K562 (cell line): ENCODE measurements around the gene ZNRF1. TPM values are rescaled to one million over a fixed set of nuclear protein-coding genes. Genes with fewer than 3 reads are reported as not detected.

ENCODE experiments used
- ARID4B ChIP-seq: sonication (generic); formaldehyde crosslinking; IDR thresholded peaks from 2 replicates; pipeline ENCODE4 v1.8.0; 2022; ENCODE audit warnings: mild to moderate bottlenecking, missing genetic modification reagents
- CREBBP ChIP-seq: IDR thresholded peaks from one replicate; pipeline ENCODE4 v1.6.1; 2012; ENCODE audit warnings: low read depth, mild to moderate bottlenecking, control low read depth, inconsistent platforms, low read length
- HCFC1 ChIP-seq: IDR thresholded peaks from 2 replicates; pipeline ENCODE4 v1.6.1; 2012; ENCODE audit warnings: low read depth, low read length, improper control_type of control experiment
- HDAC1 ChIP-seq, 2 experiments: fragments of 450-650 bp; IDR thresholded peaks; 2 replicates each; pipeline ENCODE4 v1.6.1; 2016 to 2017; ENCODE audit warnings: inconsistent platforms in 1 of 2, mild to moderate bottlenecking in 1 of 2, moderate library complexity in 1 of 2
- KLF13 ChIP-seq: fragments of 450-650 bp; IDR thresholded peaks from 2 replicates; pipeline ENCODE4 v1.6.1; 2016; ENCODE audit warnings: missing genetic modification characterization, low read depth, mild to moderate bottlenecking, missing compliant biosample characterization, moderate library complexity, borderline replicate concordance
- MTA1 ChIP-seq: fragments of 450-650 bp; IDR thresholded peaks from 2 replicates; pipeline ENCODE4 v1.6.1; 2017; ENCODE audit warnings: borderline replicate concordance
- NR4A1 ChIP-seq, 2 experiments: fragments of 250-450 bp in 1 of 2; fragments of 450-650 bp in 1 of 2; sonication (Bioruptor Pico) in 1 of 2; IDR thresholded peaks; 2 replicates each; pipeline versions ENCODE4 v1.4.0 to v1.6.1; 2016 to 2020; ENCODE audit warnings: mild to moderate bottlenecking in 2 of 2, missing compliant biosample characterization in 1 of 2, missing genetic modification characterization in 1 of 2, moderate library complexity in 1 of 2
- PHB2 ChIP-seq: fragments of 450-650 bp; IDR thresholded peaks from 2 replicates; pipeline ENCODE4 v1.6.1; 2017; ENCODE audit warnings: low read depth
- ZC3H11A ChIP-seq: IDR thresholded peaks from 2 replicates; pipeline ENCODE4 v1.6.1; 2012; ENCODE audit warnings: low read depth, low read length, improper control_type of control experiment
- ZNF316 ChIP-seq: fragments of 450-650 bp; IDR thresholded peaks from 2 replicates; pipeline ENCODE4 v1.6.1; 2016
- polyA plus RNA-seq, 8 experiments: library from polyadenylated mRNA; depleted of rRNA in 4 of 8; stranded (reverse) in 5 of 8; unstranded in 3 of 8; fragments of >200 nt; fragmentation: Nextera tagmentation in 2 of 8; fragmentation: Illumina TruSeq in 1 of 8; extraction: Ambion mirVana in 2 of 8; extraction: Trizol in 1 of 8; gene quantifications; 2 replicates each; pipeline versions ENCODE4 v1.2.1 to v1.2.3, GENCODE V29; 2011 to 2014; ENCODE audit warnings: inconsistent platforms in 1 of 8, missing spikeins in 1 of 8
- total RNA-seq, 7 experiments: library from RNA; depleted of rRNA in 6 of 7; stranded (reverse); fragments of >200 nt in 6 of 7; fragmentation: Illumina TruSeq in 2 of 7; extraction: Trizol in 2 of 7; gene quantifications; 2 replicates each; pipeline versions ENCODE4 v1.2.1 to v1.2.3, GENCODE V29; 2011 to 2021; ENCODE audit warnings: low replicate concordance in 1 of 7
- TF ChIP-seq, protein P1 (sequence below): fragments of 200-800 bp; sonication (Bioruptor generic); IDR thresholded peaks from 2 replicates; pipeline ENCODE4 v1.6.1; 2016; ENCODE audit warnings: missing genetic modification characterization, missing compliant biosample characterization
- TF ChIP-seq, protein P2 (sequence below): fragments of 450-650 bp; IDR thresholded peaks from 2 replicates; pipeline ENCODE4 v1.6.1; 2016; ENCODE audit warnings: antibody characterized with exemption
- TF ChIP-seq, protein P3 (sequence below), 2 experiments: IDR thresholded peaks; 2 replicates each; pipeline ENCODE4 v1.6.1; 2011; ENCODE audit warnings: borderline replicate concordance in 1 of 2, control low read depth in 1 of 2, low read depth in 1 of 2, low read length in 1 of 2, mild to moderate bottlenecking in 1 of 2, mixed read lengths in 1 of 2, moderate library complexity in 1 of 2; ENCODE audit not compliant: insufficient read depth in 1 of 2, insufficient read length in 1 of 2, poor library complexity in 1 of 2, severe bottlenecking in 1 of 2; ENCODE audit errors: extremely low read depth in 1 of 2

The ZNRF1 gene
- total and polyA plus RNA-seq, 9 of the 15 experiments (the other 6 are each of a cell fraction or from before 2014, with no cell fraction given) = 9.5 to 37.7 (median 20.0) TPM

DNA sequence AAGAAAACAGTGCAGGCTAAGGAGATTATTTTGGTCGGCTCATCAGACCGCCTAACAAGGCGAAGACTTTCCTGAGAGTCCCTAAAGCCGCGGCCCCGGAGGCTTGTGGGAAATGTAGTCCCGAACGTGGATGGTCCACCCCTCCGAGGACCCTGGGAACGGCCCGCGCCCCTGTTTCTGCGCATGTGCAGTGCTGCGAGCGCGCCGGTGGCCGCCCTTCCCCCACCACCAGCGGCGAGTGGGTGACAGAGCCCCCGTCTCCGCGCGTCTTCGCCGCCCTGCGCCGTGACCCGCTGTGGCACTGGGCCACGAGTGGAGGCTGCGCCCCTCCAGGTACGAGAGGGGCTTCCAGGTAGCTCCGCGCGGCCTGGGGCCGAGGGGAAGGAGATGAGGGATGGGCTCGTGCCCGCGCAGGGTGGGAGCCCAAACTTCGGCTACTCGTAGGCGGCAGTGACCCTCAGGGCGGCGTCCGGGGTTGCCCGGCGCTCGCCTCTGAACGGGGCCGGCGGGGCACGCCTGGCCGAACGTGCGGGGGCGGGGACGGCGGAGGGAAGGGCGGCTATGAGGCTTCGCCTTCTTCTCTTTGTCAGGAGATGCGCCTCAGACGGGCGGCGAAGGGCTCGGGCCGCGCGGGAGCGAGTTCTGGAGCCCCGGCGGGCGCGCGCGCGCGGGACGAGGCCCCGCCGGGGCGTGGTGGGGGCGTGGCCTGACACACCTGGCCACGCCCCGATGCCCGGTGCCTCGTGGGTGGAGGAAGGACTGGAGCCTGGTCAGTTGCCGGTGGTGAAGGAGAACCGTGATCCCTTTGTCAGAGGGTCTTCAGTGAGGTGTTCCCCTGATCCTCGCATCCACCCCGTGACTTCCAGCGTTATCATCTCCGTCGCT is 149.7 kb downstream of the ZNRF1 start, which contains the start of gene ZFP1 (continued):
- TF ChIP-seq ARID4B (CRISPR knock-in tag) (peak; percentile 47; the same call in 1 of the 2 replicates), KLF13 (tag) (0 out of 2 replicates have a peak, but pooled peaks have one; percentile 44), HDAC1 (IDR thresholded peaks at IDR 0.05) (peak in 1 of 2 experiments; percentile 88; a peak in 2 of 4 replicates), NR4A1 (CRISPR knock-in tag; IDR thresholded peaks at IDR 0.05) (no peak), NR4A1 (tag; IDR thresholded peaks at IDR 0.05) (peak; percentile 72; the same call in 1 of the 2 replicates), ZNF316 (no peak), ZC3H11A (no peak), MTA1 (no peak), HCFC1 (peak; percentile 96), PHB2 (no peak), CREBBP (no peak)
- TF ChIP-seq, protein P1, sequence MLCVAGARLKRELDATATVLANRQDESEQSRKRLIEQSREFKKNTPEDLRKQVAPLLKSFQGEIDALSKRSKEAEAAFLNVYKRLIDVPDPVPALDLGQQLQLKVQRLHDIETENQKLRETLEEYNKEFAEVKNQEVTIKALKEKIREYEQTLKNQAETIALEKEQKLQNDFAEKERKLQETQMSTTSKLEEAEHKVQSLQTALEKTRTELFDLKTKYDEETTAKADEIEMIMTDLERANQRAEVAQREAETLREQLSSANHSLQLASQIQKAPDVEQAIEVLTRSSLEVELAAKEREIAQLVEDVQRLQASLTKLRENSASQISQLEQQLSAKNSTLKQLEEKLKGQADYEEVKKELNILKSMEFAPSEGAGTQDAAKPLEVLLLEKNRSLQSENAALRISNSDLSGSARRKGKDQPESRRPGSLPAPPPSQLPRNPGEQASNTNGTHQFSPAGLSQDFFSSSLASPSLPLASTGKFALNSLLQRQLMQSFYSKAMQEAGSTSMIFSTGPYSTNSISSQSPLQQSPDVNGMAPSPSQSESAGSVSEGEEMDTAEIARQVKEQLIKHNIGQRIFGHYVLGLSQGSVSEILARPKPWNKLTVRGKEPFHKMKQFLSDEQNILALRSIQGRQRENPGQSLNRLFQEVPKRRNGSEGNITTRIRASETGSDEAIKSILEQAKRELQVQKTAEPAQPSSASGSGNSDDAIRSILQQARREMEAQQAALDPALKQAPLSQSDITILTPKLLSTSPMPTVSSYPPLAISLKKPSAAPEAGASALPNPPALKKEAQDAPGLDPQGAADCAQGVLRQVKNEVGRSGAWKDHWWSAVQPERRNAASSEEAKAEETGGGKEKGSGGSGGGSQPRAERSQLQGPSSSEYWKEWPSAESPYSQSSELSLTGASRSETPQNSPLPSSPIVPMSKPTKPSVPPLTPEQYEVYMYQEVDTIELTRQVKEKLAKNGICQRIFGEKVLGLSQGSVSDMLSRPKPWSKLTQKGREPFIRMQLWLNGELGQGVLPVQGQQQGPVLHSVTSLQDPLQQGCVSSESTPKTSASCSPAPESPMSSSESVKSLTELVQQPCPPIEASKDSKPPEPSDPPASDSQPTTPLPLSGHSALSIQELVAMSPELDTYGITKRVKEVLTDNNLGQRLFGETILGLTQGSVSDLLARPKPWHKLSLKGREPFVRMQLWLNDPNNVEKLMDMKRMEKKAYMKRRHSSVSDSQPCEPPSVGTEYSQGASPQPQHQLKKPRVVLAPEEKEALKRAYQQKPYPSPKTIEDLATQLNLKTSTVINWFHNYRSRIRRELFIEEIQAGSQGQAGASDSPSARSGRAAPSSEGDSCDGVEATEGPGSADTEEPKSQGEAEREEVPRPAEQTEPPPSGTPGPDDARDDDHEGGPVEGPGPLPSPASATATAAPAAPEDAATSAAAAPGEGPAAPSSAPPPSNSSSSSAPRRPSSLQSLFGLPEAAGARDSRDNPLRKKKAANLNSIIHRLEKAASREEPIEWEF (CRISPR knock-in tag) = no peak
- TF ChIP-seq, protein P2, sequence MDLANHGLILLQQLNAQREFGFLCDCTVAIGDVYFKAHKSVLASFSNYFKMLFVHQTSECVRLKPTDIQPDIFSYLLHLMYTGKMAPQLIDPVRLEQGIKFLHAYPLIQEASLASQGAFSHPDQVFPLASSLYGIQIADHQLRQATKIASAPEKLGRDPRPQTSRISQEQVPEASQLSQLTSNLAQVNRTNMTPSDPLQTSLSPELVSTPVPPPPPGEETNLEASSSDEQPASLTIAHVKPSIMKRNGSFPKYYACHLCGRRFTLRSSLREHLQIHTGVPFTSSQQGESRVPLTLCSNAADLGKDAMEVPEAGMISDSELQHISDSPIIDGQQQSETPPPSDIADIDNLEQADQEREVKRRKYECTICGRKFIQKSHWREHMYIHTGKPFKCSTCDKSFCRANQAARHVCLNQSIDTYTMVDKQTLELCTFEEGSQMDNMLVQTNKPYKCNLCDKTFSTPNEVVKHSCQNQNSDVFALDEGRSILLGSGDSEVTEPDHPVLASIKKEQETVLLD = 0 out of 2 replicates have a peak, but pooled peaks have one; percentile 40
- TF ChIP-seq, protein P3, sequence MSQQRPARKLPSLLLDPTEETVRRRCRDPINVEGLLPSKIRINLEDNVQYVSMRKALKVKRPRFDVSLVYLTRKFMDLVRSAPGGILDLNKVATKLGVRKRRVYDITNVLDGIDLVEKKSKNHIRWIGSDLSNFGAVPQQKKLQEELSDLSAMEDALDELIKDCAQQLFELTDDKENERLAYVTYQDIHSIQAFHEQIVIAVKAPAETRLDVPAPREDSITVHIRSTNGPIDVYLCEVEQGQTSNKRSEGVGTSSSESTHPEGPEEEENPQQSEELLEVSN (IDR thresholded peaks at IDR 0.05; ENCODE audit: borderline replicate concordance in 1 of 2, extremely low read depth in 1 of 2, insufficient read depth in 1 of 2, insufficient read length in 1 of 2, low read depth in 1 of 2, low read length in 1 of 2, poor library complexity in 1 of 2, severe bottlenecking in 1 of 2) = peak; percentile 31 to 59
